Hepatic stellate cell (primary cell): ENCODE results near the gene SH3RF2.
"Not testable (repeated sequence)": the region's sequence is repeated elsewhere in the genome, so short reads cannot be mapped to it uniquely, and the experiment has no call there.

Source experiments
- DNase-seq: peaks from one replicate; pipeline ENCODE4 v3.0.0; 2011; ENCODE audit warnings: low spot score

Gene SH3RF2

DNA sequence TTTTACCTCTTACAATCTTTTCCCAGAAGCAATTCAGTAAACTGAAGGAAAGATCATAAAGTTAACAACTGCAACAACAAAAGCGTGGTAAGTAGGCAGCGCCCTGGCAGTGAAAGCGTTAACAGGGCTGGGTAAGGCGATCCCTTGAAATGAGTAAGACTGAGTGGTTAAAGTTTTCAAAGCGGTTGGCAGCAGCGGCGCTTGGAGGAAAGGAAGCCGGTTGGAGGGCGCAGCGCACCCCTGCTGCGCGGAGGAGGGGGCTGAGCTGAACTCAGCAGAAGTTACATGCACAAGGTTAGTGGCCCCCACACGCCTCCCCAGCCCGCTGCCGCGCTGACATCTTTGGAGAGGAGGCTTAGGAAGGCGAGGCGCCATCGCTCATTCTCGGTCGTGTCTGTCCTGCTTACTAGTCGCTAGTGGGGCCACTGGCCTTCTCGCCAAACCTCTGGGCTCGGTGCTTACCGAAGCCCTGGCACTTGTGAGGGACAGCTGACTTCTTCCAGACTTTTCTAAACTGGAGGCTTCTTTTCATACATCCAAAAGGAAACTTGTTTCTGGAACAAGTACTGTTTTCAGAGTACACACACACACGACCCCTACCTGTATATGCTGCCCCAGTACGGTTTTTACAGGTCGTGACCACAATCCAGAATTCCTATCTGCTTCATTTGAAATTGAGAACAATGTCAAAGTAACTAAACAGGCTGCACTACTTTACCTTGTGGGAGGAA lies at the start of gene SH3RF2:
TSS of gene SH3RF2 (plus strand) at position 178 of the 731 bp plus-strand sequence. CDS start 1,351 bp downstream, outside the sequence.
- DNase-seq: peak; percentile 62

- no peak for DNase-seq
Observed at GRCh38 chr5:145887217-145887616, 49.2 kb upstream of the SH3RF2 start.

DNA sequence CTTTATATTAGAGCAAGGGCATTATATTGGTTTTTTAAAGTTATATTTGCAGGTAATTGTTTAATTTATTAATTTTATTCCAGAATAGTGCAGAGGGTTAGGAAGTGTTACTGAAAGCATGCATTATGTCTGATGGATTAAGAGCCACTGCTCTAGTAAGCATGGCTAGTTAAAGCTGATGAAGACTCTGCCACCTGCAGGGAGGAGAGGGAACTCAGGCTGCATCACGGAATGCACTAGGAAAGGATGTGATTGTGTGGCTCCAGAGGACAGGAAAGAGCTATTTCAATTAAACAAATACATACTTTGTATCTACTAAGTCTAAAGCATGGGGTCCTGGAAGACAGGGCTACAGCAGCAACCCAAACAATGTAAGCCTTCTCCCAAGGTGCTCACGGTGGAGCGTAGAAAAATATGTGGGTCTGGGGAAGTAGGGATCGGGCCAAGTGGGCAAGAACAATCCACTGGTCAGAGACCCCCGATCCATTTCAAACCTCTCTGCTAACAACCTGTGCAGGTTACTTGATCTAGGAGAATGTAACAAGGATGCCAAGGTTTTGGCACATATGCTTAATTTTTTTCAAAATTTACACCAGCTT lies 48.3 kb upstream of the SH3RF2 start:
- peak; percentile 26 for DNase-seq

DNA sequence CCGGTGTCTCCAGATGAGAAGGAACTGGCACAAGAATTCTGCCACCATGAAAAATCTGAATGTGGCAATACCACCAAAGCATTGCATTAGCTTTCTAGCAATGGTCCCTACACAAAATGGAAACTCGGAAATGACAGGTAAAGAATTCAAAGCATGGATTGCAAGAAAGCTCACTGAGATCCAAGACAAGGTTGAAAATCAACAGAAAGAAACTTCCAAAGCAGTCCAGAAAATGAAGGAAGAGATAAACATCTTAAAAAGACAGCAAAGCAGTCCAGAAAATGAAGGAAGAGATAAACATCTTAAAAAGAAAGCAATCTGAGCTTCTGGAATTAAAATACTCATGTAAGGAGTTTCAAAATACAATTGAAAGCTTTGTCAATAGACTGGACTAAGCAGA lies 46.8 kb upstream of the SH3RF2 start:
- no peak for DNase-seq

DNA sequence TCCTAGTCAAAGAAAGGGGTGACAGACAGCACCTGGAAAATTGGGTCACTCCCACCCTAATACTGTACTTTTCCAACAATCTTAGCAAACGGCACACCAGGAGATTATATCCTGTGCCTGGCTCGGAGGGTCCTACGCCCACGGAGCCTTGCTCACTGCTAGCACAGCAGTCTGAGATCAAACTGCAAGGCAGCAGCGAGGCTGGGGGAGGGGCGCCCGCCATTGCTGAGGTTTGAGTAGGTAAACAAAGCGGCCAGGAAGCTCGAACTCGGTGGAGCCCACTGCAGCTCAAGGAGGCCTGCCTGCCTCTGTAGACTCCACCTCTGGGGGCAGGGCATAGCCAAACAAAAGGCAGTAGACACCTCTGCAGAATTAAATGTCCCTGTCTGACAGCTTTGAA lies 45.0 kb upstream of the SH3RF2 start:
- DNase-seq: not testable (repeated sequence)

DNA sequence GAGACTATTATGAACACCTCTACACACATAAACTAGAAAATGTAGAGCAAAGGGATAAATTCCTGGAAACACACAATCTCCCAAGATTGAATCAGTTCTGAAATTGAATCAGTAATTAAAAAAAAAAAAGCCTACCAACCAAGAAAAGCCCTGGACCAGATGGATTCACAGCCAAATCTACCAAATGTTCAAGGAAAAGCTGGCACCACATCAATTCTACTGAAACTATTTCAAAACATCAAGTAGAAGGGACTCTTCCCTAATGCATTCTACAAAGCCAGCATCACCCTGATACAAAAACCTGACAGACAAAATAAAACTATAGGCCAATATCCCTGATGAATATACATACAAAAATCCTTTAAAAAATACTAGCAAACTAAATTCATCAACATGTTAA lies 38.2 kb upstream of the SH3RF2 start:
- no peak for DNase-seq

GRCh38 chr5:145902421-145902820 lies 34.0 kb upstream of the SH3RF2 start:
- no peak for DNase-seq

DNA sequence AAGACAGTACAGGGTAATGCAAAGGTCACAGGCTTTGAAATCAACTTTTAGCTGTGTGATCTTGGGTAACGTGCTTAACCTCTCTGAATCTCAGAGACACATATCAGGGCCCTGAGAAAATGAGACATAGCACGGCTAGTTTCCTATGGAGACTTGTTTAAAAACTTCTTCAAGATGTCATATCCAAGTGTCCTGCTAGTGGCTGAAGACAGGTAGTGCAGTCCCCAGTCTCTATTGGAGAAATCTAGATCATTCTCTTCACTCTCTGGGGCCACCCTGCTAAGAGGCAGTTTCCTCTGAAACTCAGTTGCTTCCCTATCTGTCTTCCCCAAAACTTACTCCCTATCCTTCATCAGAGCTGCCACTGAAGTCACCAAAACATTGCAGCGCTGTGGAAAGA lies 33.3 kb upstream of the SH3RF2 start:
- DNase-seq: no peak

DNA sequence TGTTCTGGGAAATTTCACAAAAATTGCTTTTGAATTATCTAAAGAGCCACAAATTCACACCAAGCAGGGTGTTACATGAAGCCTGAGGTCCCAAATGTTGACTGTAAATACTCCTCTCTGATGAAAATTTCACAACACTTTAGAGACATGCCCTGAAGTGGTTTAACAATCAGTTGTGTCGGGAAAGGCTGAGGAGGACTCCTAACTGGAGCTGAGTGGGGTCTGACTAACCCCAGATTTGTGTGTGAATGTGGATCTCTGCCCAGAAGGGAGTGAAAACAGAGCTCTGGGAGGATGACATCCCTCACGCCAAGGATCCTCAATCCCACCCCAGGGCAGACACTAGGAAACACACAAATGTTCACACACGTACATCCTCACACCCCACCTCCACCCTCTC lies 32.5 kb upstream of the SH3RF2 start:
- DNase-seq: no peak

DNA sequence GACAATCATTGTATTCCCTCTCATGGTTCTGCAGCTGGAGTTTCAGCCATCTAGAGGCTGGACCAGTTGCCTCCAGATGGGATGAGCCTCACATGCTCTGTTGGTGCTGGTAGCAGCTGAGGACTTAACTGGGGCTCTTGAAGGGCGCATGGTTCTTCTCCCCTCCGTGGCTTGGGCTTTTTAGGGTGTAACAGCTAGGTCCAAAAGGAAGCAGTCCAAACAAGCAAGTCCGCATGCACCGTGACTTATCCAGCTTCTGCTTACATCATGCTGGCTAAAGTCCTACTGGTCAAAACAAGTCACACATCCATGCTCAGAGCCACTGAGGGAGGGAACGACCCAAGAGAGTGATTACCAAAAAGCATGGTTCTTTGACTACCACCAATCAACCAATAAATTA lies 31.6 kb upstream of the SH3RF2 start:
- no peak for DNase-seq

GRCh38 chr5:145906401-145906800 lies 30.0 kb upstream of the SH3RF2 start:
- no peak for DNase-seq

GRCh38 chr5:145908206-145908960 lies 28.0 kb upstream of the SH3RF2 start:
- DNase-seq: no peak

GRCh38 chr5:145911164-145911563 lies 25.2 kb upstream of the SH3RF2 start:
- no peak for DNase-seq

GRCh38 chr5:145912019-145912418 lies 24.4 kb upstream of the SH3RF2 start:
- DNase-seq: no peak

GRCh38 chr5:145912594-145912993 lies 23.8 kb upstream of the SH3RF2 start:
- DNase-seq: no peak

- no peak for DNase-seq
Observed at GRCh38 chr5:145913701-145914100, 22.7 kb upstream of the SH3RF2 start.

DNA sequence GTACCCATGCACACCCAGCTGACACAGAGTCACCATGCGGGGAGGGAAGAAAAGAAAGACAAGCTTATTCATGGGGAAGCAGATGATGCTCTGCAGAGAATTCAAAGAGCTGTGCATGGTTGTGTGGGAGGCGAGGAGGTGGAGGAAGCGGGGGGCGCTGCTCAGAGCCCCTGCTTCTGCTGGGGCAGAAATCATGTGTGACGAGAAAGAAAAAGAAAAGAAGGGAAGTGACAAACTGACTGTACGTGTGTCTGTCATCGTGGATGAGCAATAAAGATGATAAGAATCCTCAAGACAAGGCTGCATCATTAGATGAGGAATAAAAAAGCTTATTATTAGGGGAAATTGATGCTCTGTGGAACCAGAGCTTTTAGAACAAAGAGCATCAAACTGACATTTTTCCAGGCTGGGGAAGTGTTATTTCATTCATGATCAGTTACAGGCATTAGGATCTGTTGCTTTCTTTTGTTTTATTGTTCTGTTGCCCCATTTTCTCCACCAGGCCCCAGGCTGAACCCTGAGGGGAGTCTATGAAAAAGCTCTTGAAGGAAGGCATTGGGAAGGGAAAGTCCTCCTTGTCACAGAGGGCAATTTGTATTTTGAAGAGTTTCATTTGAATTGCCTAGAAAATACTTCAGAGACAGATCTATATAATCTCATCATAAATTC lies 20.3 kb upstream of the SH3RF2 start:
- DNase-seq: no peak

DNA sequence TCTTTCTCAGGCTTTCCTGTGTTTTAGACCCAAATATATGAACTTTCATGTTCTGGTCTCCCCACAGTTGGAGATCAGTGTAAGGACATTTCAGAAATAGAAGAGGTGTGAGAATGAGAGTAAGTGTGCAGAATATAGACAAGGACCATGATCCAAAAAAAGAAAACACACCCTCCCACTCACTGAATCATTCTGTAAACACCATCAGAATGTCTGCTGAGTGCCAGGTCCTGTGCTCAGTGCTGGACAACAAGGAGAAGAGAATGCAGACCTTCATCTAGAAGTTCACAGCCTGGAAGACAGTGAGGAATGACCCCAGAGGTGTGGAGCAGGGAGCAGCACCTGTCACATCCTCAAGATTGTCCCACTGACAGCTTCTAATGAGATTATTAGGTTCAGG lies 19.1 kb upstream of the SH3RF2 start:
- DNase-seq: no peak

DNA sequence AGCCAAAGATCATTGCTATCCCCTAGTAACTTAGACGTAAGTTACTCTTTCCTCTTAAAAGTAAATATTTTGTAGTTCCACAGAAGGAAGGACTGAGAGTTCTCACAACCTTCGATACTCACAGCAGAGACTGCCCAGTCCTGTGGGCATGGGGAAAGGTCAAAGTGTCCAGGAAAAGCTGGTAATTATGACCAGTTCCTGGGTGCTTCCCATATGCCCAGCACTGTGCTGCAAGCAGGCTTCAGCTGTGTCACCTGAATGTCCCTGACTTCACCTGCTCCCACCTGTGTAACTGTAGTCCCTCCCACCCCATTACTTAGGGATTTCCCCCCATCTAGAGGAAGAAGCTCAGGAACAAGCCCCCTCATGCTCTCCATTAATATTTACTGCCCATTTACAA lies 18.0 kb upstream of the SH3RF2 start:
- no peak for DNase-seq

- no peak for DNase-seq
Observed at GRCh38 chr5:145919413-145919812, 17.0 kb upstream of the SH3RF2 start.

DNA sequence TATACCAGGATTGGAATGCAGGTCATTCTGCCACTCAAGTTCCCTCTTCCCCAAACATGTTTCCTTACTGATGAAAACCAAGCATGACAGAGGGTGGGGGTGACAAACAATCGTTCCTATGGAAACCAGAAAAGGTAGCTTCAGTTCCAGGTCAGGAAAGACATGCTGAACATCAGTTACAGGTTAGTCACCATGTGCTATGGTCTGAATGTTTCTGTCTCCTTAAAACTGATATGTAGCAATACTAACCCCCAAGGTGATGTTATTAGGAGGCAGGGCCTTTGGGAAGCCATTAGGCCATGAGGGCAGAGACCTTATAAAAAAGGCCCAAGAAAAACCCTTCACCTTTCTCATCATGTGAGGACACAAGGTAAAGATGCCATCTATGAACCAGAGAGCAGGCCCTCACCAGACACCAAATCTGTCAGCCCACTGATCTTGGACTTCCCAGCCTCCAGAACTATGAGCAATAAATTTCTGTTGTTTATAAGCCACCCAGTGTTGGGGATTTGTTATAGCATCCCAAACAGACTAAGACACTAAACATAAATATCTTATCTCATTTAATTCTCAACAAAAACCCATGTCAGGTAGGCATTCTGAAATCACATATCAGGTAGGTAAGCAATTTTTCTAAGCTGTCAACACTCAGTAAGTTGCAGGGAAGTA lies 15.7 kb upstream of the SH3RF2 start:
- no peak for DNase-seq

DNA sequence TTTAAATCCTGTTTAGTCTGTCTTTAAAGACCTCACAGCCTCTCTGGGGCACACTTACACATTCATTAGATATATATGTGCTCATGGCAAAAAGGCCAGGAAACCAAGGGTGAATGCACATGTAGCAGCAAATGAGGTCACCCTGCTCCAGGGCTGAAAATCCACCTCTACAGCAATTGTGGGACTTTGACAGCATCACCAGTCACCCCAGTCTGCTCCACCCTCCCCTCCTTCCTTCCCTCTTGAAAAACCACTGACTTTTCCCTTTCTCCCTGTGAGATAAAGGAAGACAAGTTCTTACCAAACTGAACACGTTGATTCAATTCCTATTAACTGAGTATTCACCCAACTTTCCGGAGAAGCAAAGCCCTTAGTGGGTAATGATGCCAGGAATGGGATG lies 15.2 kb upstream of the SH3RF2 start:
- no peak for DNase-seq
